Liver (tissue), 10 donors: Measurements from ENCODE around the gene SHC4. TPM values are rescaled to one million over a fixed set of nuclear protein-coding genes. Genes with fewer than 3 reads are reported as not detected.

Experiments used
- DNase-seq: peaks from one replicate; pipeline ENCODE4 v3.0.0-alpha.2; 2017; ENCODE audit warnings: low spot score
- H3K27ac ChIP-seq, 2 donors: one replicate each; pipeline ENCODE4 v1.7.0; 2013; ENCODE audit warnings: inconsistent platforms in 2 of 2, low read length in 2 of 2, control low read depth in 1 of 2, low read depth in 1 of 2, mild to moderate bottlenecking in 1 of 2
- H3K27me3 ChIP-seq, 4 donors: one replicate each; pipeline versions ENCODE4 v1.6.1 to v1.7.0; 2013; ENCODE audit warnings: low read length in 3 of 4, inconsistent platforms in 1 of 4, mild to moderate bottlenecking in 1 of 4, moderate library complexity in 1 of 4; ENCODE audit not compliant: control insufficient read depth in 4 of 4, insufficient read depth in 4 of 4
- H3K36me3 ChIP-seq, 4 donors: one replicate each; pipeline versions ENCODE4 v1.6.1 to v1.7.0; 2013; ENCODE audit warnings: low read length in 3 of 4, mild to moderate bottlenecking in 3 of 4, low read depth in 1 of 4, moderate library complexity in 1 of 4; ENCODE audit not compliant: control insufficient read depth in 4 of 4, insufficient read depth in 3 of 4
- H3K4me1 ChIP-seq, 4 donors: one replicate each; pipeline versions ENCODE4 v1.6.1 to v1.7.0; 2013; ENCODE audit warnings: low read length in 3 of 4, mild to moderate bottlenecking in 3 of 4, moderate library complexity in 1 of 4; ENCODE audit not compliant: control insufficient read depth in 4 of 4, insufficient read depth in 4 of 4
- H3K4me3 ChIP-seq, 3 donors: one replicate each; pipeline versions ENCODE4 v1.6.1 to v1.7.0; 2013; ENCODE audit warnings: low read length in 3 of 3, control low read depth in 1 of 3, low read depth in 1 of 3, mild to moderate bottlenecking in 1 of 3
- H3K9ac ChIP-seq, 2 donors: one replicate each; pipeline ENCODE4 v1.7.0; 2013; ENCODE audit warnings: low read length in 2 of 2, mild to moderate bottlenecking in 2 of 2, moderate library complexity in 2 of 2, control low read depth in 1 of 2, low read depth in 1 of 2
- H3K9me3 ChIP-seq, 4 donors: one replicate each; pipeline versions ENCODE4 v1.6.1 to v1.7.0; 2013; ENCODE audit warnings: low read length in 3 of 4; ENCODE audit not compliant: control insufficient read depth in 4 of 4
- CTCF ChIP-seq: fragments of 150-350 bp; IDR thresholded peaks from 2 replicates; pipeline ENCODE4 v1.5.1; 2017; ENCODE audit warnings: improper control_type of control experiment, low read depth, low read length; ENCODE audit not compliant: missing input control
- GABPA ChIP-seq, 2 donors: IDR thresholded peaks in 1 of 2; conservative IDR thresholded peaks in 1 of 2; 2 replicates each; pipeline ENCODE4 v1.6.1; 2016; ENCODE audit warnings: antibody characterized with exemption in 2 of 2, mild to moderate bottlenecking in 1 of 2, moderate library complexity in 1 of 2
- JUND ChIP-seq, 2 donors: IDR thresholded peaks; 2 replicates each; pipeline ENCODE4 v1.6.1; 2016; ENCODE audit warnings: antibody characterized with exemption in 2 of 2
- RAD21 ChIP-seq, 2 donors: IDR thresholded peaks; 2 replicates each; pipeline ENCODE4 v1.6.1; 2016; ENCODE audit warnings: antibody characterized with exemption in 2 of 2, mild to moderate bottlenecking in 2 of 2
- REST ChIP-seq: IDR thresholded peaks from 2 replicates; pipeline ENCODE4 v1.6.1; 2016; ENCODE audit warnings: antibody characterized with exemption, mild to moderate bottlenecking
- RXRA ChIP-seq, 2 donors: IDR thresholded peaks; 2 replicates each; pipeline ENCODE4 v1.6.1; 2017 to 2018; ENCODE audit warnings: antibody characterized with exemption in 2 of 2, mild to moderate bottlenecking in 1 of 2
- SP1 ChIP-seq: IDR thresholded peaks from 2 replicates; pipeline ENCODE4 v1.6.1; 2018; ENCODE audit warnings: antibody characterized with exemption, mild to moderate bottlenecking
- YY1 ChIP-seq: IDR thresholded peaks from 2 replicates; pipeline ENCODE4 v1.6.1; 2016; ENCODE audit warnings: antibody characterized with exemption, mild to moderate bottlenecking
- ZBTB33 ChIP-seq: IDR thresholded peaks from 2 replicates; pipeline ENCODE4 v1.6.1; 2016; ENCODE audit warnings: antibody characterized with exemption
- WGBS: extraction: QIAGEN DNeasy Blood & Tissue Kit; methylation state at CpG from one replicate; pipeline ENCODE4 v1.1.7; 2013; 5-methylcytosine and 5-hydroxymethylcytosine counted together
- polyA plus RNA-seq, 2 donors: library from polyadenylated mRNA; stranded (reverse) in 1 of 2; unstranded in 1 of 2; fragments of 200-250 nt in 1 of 2; fragments of >200 nt in 1 of 2; fragmentation: Nextera tagmentation in 1 of 2; extraction: Ambion mirVana in 1 of 2; gene quantifications; one replicate each; pipeline versions ENCODE4 v1.2.1 to v1.2.3, GENCODE V29; 2013 to 2015
- small RNA-seq: library from RNA; depleted of rRNA; stranded (forward); fragments of <200 nt; gene quantifications from one replicate; pipeline ENCODE3, GENCODE V24; 2014
- total RNA-seq, 2 donors: library from RNA; depleted of rRNA; stranded (reverse); fragments of >200 nt; gene quantifications; one replicate each; pipeline ENCODE4 v1.2.3, GENCODE V29; 2014
- donor health status: healthy.
- donor health status: healthy.
- donor health status: healthy.
- donor health status: healthy.
- donor health status: healthy.

Gene SHC4
- total and polyA plus RNA-seq, 4 donors, result under 0.01 to 0.19 (median 0.05) TPM

- no peak for TF ChIP-seq JUND (IDR thresholded peaks at IDR 0.05)
- no peak for TF ChIP-seq REST
- TF ChIP-seq ZBTB33, result no peak
- no peak for TF ChIP-seq CTCF
- no peak for TF ChIP-seq RXRA (IDR thresholded peaks at IDR 0.05)
- TF ChIP-seq RAD21 (IDR thresholded peaks at IDR 0.05), result no peak
- TF ChIP-seq YY1, result no peak
- H3K9ac ChIP-seq, result no peak overlapping the region
- H3K27me3 ChIP-seq, result no peaks in the 10 kb centered on the region
- H3K4me1 ChIP-seq, result no peaks in the 10 kb centered on the region
- H3K9me3 ChIP-seq, result no peaks in the 10 kb centered on the region
- 88% methylated on average over 2 of the region's 2 CpGs for WGBS
- no peak overlapping the region for H3K4me3 ChIP-seq
- no peaks in the 10 kb centered on the region for H3K36me3 ChIP-seq
- no peak for DNase-seq
- H3K27ac ChIP-seq, result no peak overlapping the region
Observed at GRCh38 chr15:48775546-48775945, 188.2 kb downstream of the SHC4 start.

DNA sequence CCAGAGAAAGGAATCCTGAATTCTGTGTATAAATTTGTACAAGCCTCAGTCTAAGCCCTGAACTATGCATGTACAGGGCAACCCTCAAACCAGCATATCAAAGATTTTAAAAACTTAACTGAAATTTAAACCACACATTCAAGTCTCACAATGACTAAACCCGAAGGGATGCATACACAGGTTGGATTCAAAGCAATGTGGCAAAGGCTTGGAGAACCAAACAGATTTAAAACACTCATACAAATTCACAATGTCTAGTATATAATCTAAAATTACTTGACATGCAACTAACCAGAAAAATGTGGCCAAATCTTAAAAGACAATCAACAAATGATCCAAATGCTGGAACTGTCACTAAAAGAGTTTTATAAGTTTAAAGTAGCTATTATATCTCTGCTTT lies 189.2 kb downstream of the SHC4 start:
- no peak overlapping the region for H3K4me3 ChIP-seq
- no peaks in the 10 kb centered on the region for H3K36me3 ChIP-seq
- no peak overlapping the region for H3K27ac ChIP-seq
- 99% methylated on average over 1 of the region's 1 CpG for WGBS
- TF ChIP-seq CTCF (no peak), GABPA (IDR thresholded peaks at IDR 0.05 in 1 of 2, conservative IDR thresholded peaks at IDR 0.05 in 1 of 2) (no peak), SP1 (no peak), RXRA (IDR thresholded peaks at IDR 0.05) (no peak)
- H3K9ac ChIP-seq, result no peak overlapping the region
- H3K9me3 ChIP-seq, result no peaks in the 10 kb centered on the region
- H3K27me3 ChIP-seq, result no peaks in the 10 kb centered on the region
- no peaks in the 10 kb centered on the region for H3K4me1 ChIP-seq
- no peak for DNase-seq

Small RNA genes within 50 kb of the gene (small RNA-seq; reads per million reads assigned to genes)
- gene RF00019, result not detected

Other genes with a start within 250 kb of the SHC4 start
- 1 to 10 TPM; 3.8 to 9.7 TPM for gene CEP152, start 152.8 kb downstream of the SHC4 start, total RNA-seq
- 1 to 10 TPM in 1 of 2 donors, under 1 TPM in 1; 0.30 to 3.3 TPM for gene CEP152, start 152.8 kb downstream of the SHC4 start, polyA plus RNA-seq
- gene EID1, start 85.8 kb downstream of the SHC4 start, total RNA-seq, result 10 to 100 TPM; 58.7 to 63.4 TPM
- 10 to 100 TPM; 45.7 to 70.6 TPM for gene EID1, start 85.8 kb downstream of the SHC4 start, polyA plus RNA-seq
- 10 to 100 TPM; 14.8 to 15.7 TPM for gene SECISBP2L, start 82.5 kb upstream of the SHC4 start, total RNA-seq
- gene SECISBP2L, start 82.5 kb upstream of the SHC4 start, polyA plus RNA-seq, result 10 to 100 TPM in 1 of 2 donors, 1 to 10 TPM in 1; 5.7 to 13.8 TPM
- gene COPS2, start 191.7 kb upstream of the SHC4 start, total RNA-seq, result 10 to 100 TPM; 27.7 to 36.0 TPM
- gene COPS2, start 191.7 kb upstream of the SHC4 start, polyA plus RNA-seq, result 10 to 100 TPM; 14.0 to 23.3 TPM
- gene GALK2, start 206.3 kb upstream of the SHC4 start, total RNA-seq, result 10 to 100 TPM; 18.1 to 57.0 TPM
- 10 to 100 TPM; 18.5 to 30.4 TPM for gene GALK2, start 206.3 kb upstream of the SHC4 start, polyA plus RNA-seq